Dermis microvascular lymphatic vessel endothelial cell (primary cell): ENCODE results near the gene AMIGO2. TPM values are rescaled to one million over a fixed set of nuclear protein-coding genes. Genes with fewer than 3 reads are reported as not detected.
A peak's percentile ranks its signal among the peaks of the same experiment; 100 is the strongest.

Source experiments
- DNase-seq, 2 donors: peaks; one replicate each; pipeline versions ENCODE4 v3.0.0 to v3.0.0-alpha.2; 2010; ENCODE audit warnings: low read depth in 2 of 2
- total RNA-seq: library from RNA; depleted of rRNA; stranded (reverse); fragments of >200 nt; gene quantifications from 2 replicates; pipeline ENCODE4 v1.2.1, GENCODE V29; 2014

The AMIGO2 gene
- total RNA-seq, 1 donor from 2014 or later = 1.3 TPM

DNA sequence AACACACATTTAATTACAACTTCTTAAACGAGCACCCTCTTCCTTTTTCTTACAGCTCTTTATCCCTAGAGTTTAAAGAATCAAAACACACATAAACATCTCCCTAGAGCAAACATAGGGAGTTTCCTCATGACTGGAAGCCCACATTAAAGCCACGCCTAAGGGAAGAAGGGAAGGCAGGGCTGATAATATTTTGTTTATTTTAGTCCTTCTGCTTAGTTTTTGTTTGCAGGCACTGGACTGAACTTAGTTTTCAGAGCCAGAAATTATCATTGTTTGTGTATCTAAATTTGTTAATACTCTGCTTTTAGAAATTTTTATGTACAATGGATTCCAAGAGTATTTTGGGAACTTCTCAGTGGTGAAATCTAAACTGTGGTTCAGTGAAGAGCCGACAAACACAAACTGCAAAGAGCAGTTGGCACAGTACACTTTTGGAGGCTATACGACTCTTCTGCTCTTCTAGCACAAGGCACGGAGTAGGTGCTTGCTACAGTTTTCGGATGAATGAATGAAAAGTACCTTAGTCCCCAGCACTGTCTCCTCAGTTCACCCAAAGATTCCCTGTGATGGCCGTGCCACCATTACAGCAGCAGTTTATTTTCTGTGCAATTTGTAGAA lies 17.6 kb upstream of the AMIGO2 start:
- DNase-seq = no peak

DNA sequence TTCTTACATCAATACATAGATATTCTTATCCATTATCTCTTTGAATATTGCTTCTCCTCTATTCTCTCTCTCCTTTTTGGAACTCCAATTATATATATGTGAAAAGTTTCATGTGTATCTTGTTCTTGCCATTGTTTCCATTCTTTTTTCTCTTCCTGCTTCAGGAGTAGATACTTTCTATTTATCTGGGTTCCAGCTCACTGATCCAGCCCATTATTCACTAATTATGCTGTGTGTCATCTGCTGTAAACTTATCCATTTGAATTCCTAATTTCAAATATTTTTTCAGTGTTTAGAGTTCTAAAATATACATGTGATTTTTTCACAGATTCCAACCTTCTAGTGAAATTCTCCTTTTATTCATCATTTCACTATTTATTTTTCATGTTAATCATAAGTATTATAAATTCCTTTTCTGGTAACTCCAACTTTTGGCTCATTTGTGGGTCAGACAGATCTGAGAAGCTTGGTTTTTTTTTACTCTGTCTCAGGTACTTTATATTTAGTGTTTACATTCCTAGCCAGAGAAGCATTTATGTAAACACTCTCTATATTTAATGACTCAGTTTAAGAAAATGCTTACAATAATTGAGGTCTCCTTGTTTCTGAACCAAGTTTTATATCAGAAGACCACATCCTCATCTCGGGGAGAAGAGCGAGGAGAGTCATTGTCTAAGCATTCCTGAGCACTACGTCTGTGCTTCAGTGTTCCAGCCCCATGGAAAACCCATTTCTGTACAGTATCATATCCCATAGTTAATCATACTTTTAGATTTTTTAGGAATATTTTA lies 15.9 kb upstream of the AMIGO2 start:
- peak in 1 of 2 donors; percentile 18 for DNase-seq

DNA sequence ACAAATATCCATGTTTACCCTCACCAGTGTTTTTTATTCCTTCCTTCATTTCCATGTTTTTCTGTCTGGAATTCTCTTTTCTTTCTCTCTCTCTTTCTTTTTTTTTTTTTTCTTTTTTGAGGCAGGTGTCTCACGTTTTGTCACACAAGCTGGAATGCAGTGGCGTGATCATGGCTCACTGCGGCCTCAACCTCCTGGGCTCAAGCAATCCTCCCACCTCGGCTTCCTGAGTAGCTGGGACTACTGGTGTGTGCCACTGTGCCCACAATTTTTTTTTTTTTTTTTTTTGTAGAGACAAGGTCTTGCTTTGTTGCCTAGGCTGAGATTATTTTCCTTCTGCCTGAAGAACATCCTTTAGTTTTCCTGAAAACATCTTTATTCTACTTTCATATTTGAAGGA lies 15.0 kb upstream of the AMIGO2 start:
- DNase-seq = no peak

DNA sequence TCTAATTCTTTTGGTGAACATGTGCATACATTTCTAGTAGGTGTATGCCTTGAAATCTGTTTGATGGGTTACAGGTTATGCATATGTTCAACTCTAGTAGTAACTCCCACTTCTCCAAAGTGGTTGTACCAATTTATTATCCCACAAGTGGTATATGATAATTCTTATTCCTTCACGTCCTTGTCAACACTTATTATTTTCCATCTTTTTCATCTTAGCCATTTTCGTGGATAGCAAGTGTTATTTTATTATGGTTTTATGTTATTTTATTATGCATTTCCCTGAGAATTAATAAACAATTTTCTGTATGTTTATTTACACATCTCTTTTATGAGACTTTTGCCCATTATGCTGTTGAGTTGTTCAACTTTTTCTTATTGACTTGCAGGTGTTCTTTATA lies 11.2 kb upstream of the AMIGO2 start:
- DNase-seq = no peak

DNA sequence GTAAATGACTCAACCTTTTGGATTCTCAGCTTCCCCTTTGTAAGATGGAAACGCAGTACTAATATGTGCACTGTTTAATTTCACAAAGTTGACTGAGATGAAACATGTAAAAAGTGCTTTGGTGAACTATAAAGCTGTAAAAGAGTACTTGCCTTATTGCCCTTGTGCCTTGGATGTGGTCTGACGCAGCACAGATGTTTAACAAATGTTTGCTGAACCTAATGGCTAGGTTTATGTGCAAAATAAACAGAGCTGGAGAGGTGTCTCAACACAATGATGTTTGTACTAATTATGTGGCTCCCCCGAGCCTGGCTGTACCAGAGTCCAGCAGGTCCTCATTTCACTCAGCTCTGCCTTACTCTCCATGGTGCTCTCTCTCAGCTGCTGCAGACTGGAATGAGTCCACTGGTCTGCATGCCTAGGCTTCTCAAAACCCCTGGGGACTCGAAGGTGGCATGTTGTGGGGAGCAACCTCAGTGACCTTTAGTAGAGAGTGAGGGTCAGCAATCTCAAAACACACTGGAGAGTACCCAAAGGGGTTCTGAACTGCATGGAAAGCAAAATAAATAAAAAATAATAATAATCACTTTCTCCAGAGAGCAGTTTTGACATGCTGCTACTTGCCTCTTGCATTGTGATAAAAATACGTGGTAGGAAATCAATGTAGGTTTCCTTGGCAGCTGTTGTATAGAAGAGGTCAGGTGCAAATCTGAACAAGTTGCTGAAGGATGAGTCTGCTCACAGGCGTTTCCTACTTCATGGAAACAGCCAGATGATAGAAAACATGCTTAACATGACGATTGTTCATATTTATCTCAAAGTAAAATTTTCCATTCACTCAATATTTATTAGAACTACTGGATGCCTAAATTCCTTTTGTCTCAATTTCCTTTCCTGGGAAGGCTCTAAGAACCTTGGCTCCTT lies 8.5 kb upstream of the AMIGO2 start:
- peak; percentile 47 to 93 for DNase-seq

DNA sequence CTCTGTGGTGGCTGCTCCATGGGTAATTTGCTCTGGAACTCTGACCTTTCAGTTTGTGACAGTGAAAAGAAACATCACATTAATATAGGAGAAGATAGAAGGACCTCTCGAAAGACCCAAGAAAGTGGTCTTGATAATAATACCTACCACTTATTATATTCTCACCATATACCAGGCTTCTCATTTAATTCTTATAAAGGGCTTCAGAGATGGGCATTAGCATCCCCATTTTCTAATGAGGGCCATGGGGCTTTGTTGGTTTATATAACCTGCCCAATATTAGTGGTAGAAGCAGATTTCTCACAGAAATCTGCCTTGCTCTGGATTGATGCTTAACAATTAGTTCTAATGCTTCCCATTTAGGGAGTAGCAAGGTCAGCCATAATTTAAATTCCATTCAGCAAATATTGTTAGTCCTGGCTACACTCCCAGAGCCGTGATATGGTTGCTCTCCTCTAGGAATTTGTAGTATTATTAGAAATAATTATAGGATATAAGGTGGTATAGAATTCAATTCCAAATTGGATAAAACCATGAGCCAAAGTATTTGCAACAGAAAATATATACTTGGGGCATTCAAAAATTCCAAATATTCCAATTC lies 7.4 kb upstream of the AMIGO2 start:
- peak in 1 of 2 donors; percentile 52 for DNase-seq

DNA sequence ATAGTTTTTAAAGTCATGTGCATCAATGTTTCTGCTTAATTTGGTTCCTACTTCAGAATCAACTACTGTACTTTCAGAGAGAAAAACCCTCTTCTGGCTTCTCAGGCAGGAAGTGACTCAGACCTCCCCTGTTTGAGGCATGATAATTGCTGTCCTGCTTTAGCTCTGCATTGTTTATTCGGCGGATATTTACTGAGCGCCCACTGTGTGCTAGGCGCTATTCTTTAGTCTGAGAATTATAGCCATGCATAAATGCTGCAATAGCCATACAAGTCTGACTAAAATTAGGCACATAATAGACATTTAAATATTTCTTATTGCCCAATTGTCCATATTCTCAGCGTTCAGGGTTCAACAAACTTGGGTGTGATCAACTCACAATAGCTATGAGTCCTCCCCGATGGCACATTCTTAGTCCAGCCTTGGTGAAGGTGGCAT lies 6.1 kb upstream of the AMIGO2 start:
- DNase-seq = peak in 1 of 2 donors; percentile 80

DNA sequence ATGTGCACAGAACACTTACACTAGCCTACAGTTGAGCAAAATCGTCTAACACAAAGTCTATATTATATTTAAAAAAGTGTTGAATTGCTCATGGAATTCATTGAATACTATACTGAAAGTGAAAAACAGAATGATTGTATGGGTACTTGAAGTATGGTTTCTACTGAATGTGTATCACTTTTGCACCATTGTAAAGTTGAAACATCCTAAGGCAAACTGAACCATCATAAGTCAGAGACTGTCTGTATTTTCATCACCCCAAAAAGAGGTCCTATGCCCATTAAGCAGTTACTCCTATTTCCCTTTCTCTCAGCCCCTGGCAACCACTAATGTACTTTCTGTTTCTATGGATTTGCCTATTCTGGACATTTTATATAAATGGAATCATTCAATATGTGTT lies 4.4 kb upstream of the AMIGO2 start:
- no peak for DNase-seq

DNA sequence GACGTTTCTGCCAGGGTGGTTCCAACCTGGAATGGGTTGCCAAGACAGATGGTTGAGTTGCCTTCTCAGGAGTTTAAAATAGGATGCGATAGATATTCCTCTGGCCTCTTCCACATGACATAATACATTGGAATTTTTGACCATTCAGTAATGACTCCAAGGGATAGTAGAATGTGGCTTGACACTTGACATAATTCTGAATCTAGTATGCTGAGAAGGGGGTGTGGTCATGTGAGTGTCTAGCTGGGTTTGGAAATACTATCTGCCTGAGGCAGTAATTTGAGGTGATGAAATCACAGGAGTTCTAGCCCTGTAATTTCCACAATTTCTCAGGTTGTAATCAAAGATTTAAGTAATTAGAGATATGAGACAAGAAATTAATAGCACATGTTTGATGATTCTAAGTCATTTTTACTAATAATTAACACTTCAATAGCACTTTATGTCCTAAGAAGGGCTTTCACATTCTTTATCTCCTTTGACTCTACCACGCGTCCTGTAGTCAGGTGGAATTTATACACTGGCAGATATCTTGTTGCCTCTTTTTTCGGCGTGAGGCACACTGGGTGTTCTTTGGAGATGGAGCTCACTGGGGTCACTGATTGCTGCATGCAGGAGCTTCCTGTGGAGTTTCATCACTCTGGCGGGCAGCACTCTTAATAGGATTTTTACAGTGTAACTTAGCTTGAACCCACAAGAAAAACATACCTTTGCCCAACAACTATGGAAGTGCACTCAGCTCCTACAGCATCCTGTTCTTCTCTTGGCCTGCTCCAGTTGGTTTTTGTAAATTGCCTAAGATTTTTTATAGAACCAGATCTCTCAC lies 3.2 kb upstream of the AMIGO2 start:
- peak in 1 of 2 donors; percentile 7 for DNase-seq

DNA sequence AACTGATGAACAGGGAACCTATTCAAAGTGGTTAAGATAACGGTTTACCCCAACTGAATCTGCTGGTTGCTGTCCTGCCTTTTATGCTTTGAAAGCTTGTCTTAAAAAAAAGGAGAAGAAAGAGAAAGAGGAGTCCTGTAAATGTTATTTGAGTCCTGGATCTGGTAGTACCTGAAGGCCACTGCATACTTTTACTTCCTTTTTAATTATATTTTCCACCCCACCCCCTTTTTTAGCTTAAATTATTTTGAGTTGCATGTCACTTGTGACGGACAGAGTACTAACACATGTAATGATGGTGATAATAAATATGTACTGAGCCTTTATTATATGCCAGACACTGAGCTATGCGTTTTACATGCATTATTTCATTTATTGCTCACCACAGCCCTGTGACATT lies 2.5 kb upstream of the AMIGO2 start:
- no peak for DNase-seq

DNA sequence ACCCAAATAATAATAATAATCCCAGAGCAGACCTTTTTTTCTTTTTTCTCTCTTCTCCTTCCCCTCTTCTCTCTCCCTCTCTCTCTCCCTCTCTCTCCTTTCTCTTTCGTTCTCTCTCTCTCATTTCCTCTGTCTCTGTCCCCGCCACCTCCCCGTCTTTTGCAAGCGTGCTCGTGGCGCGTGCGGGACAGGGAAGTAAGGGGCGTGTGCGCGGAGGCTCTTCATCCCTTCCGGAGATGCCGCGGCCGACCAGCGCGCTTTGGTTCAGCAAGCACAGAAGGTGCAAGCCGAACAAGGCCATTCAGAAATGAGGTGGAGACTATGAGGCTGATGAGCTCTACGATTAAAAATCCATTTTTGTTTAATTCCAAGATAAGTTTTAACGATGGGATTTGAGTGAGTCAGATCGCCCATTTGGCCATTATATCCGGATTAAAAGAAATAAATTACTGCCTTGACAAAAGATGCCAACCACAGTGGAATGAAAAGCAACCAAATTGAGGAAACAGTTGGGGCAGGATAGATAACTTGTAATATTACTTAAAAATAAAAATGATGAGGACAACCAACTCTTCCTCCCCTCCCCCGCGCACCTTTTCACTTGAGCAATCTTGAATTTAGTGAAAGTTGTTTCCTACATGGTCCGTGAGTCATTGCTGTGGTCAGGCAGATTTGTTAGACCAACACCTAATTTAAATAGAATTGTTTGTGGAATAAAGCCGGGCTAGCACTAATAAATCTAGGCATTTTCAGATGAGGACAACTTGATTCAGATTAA lies 1.2 kb upstream of the AMIGO2 start:
- peak in 1 of 2 donors; percentile 67 for DNase-seq

DNA sequence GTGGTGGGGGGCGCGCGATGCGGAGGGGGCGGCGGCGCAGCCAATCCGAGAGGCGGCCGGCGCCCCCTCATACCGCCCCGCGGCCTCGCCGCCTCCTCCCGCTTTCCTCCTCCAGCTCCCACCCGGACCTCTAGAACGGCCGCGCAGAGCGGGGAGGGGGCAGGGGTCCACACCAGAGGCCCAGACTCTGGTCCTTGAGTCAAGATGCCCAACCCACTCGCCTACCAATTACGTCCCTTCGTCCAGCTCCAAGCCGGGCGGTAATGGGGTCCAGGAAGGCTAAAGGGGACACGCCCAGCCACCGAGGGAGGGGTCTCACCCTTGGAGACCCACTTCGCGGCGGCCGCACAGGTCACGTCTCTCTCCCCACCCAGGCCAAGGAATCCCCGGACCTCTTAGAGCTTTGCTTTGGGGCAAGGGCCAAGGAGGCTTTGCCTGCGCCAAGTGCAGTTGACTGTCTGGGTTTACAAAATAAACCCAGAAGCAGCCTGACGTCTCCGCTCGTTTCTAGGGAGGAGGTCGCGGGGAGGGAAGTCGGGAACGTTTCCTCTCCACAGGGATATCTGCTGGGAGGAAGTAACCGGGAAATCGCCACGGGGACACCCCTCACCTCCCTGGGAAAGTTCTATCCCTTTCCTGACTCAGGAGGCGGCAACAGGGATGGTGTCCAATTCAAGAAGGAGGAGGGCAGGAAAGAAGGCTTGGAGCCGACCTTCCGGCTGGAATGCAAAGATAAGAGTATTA lies 394 bp upstream of the AMIGO2 start:
- peak in 1 of 2 donors; percentile 76 for DNase-seq

DNA sequence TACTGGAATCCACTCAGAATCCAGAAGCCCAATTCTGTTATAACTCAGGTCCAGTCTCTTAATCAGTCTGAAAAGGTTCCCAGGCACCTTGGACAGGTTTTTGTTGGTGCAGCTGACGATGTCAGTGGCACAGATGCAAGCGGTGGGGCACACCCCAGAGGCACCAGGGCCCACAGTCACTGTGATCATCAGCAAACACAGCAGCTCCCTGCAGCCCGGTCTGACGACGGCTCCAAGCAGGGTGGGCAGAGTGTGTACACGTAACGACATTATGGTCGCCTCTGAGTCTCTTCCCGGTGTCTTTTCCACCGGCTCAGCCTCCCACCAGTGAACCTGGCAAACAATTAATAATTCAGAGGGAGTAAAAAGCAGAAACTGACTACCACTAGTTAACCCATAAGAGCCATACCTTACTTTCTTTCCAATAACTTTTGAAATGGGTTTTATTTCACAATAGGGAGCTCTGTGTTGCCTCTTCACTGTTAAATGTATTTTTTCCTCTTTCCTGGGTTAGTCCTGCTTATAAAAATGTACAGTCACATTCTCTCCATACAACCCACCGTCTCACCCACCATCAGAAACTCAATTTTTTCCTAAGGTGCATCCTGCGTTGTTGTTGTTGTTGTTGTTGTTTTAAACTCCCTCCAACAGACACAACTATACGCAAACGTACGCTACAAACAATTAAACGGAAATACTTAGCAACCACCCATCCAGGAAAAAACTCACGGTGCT lies 859 bp downstream of the AMIGO2 start:
- peak in 1 of 2 donors; percentile 16 for DNase-seq

DNA sequence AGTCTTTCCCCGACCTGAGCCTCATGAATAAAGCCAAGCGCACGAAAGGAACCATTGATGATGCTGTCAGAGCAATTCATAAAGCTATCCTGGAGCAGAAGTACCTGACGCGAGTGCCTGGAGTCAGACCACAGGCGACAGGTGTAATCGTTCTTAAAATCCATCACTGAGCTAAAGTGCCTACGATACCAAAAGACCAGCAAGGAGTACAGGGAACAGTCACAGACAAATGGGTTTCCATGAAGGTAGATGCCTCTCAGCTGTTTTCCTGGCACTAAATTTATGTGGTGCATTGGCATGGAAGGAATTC lies 1.7 kb downstream of the AMIGO2 start:
- no peak for DNase-seq

DNA sequence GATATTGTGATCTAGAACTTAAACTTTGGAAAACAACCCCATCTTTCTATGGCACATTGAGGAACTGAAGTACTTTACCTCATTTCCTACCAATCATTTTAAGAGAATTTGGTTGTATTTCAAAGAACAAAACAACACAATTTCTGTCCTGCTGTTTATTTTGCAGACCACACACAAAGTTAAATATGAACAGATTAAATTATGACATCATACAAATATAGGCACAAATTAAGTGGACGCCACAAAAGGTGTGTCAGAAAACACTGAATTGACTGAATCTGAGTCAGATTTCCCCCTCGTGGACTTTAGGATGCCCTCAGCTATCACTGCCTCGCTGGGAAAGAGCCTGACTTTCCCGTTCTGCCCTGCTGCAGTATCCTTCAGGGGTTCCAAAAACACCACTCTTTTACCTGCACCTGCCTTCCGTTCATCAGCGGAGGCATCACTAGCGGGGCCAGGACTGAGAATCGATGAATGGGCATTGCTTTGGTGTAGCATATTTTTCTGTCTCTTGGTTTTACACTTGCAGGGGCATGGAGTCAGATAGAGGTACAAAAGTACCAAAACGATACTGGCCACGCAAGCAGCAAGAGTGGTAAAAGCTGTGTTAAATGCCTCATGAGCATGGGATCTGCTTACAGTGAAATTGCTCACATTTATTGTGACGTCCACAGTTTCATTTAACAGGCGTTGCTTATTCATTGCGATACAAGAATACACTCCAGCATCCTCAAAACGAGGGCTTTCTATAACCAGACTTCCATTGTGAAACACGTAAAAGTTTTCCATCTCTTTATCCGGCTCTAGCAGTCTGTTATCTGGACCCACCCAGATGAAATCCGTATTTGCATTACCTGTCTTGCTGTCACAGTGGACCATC lies 2.3 kb downstream of the AMIGO2 start:
- no peak for DNase-seq

DNA sequence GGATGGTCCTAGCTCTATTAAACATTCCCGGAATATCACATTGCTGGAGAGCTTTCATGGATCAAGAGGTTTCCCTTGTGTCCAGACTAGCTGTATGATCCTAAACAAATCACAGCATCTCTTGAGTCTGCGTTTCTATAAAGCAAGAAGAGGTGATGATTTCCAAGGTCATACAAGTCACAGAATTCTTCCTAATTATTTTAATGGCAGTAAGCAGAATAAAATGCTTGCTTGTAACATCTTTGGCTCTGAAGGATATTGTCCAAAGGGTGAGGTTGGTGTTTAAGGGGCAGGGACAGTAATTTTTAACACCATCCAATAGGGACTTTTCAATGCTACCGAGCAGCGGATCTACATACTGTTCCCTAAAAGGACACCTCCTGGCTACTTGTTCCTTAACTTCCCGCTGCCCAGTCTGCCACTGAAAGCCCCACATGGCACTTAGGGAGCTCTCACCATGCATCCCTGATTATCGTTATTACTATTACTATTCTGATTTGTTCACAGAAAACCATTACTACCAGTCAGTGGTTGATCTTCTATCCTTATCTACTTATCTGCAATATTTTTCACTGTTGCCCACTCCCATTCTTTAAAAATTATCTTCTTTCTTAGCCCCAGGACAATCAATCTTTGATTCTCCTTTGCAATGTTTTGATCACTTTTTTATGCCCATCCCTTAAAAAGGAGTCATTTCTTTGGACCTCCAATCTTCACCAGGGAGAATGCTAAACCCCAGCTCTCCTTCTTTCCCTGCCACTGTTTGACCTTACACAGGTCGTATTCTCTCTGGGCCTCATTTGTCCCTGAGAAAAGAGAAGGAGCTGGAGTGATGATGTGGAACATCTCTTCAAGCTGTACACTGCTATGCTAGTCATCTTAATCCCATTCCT lies 4.3 kb downstream of the AMIGO2 start:
- no peak for DNase-seq

DNA sequence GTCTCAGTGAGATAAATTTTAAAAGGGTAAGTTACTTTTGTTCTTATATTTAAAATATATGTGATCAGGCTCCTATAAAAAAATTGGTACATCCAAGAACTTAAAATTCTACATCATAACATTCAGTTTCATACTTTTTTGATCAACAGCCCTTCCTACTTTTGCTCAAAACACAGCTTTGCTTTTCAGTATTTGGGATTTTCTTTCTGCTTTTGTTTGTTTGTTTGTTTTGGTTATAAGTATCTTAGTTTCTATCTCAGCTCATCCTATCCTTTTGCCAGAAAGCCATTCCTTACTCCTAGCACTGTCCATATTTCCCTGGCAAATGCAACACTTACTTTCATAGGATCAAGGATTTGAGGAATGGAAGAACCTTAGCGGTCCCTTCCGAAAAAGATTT lies 5.0 kb downstream of the AMIGO2 start:
- DNase-seq = no peak
